GM12878 (cell line): Measurements from ENCODE around the gene JADE3. TPM values are rescaled to one million over a fixed set of nuclear protein-coding genes. Genes with fewer than 3 reads are reported as not detected.
A peak's percentile ranks its signal among the peaks of the same experiment; 100 is the strongest.
"Not testable (repeated sequence)": the region's sequence is repeated elsewhere in the genome, so short reads cannot be mapped to it uniquely, and the experiment has no call there.

Source experiments
- ATAC-seq: fragments of 200-7000 bp; cut with Tn5 transposase; 3 replicates; pipeline ENCODE4 v1.9.1; 2020; ENCODE audit warnings: mild to moderate bottlenecking, moderate library complexity
- BruUV-seq: library from RNA; stranded (reverse); fragments of 400-500 nt; replicated peaks from 2 replicates; lab custom pipeline; 2021; lab: Mats Ljungman, UMichigan
- CTCF ChIA-PET: fragments of 300-600 bp; sonication (Branson Sonifier 250); formaldehyde crosslinking; extraction: SDS; loops from one replicate; lab custom pipeline; 2021; ENCODE audit warnings: inconsistent platforms; lab: Yijun Ruan, JAX
- POLR2A ChIA-PET: fragments of 350-600 bp; formaldehyde crosslinking; extraction: SDS; loops from one replicate; lab custom pipeline; 2021; ENCODE audit warnings: inconsistent platforms; lab: Charles Lee
- RAD21 ChIA-PET: fragments of 300-600 bp; sonication (Branson Sonifier 250); formaldehyde crosslinking; loops from one replicate; lab custom pipeline; 2023; ENCODE audit warnings: antibody characterized with exemption; ENCODE audit not compliant: unreplicated experiment; lab: Charles Lee
- SMC1A ChIA-PET: fragments of 300-600 bp; sonication (Branson Sonifier 250); formaldehyde crosslinking; loops from one replicate; lab custom pipeline; 2023; ENCODE audit not compliant: unreplicated experiment, uncharacterized antibody; lab: Charles Lee
- DNase-seq: peaks from one replicate; pipeline ENCODE4 v3.0.0-alpha.2; 2011; ENCODE audit warnings: low read depth, low spot score
- FAIRE-seq: peaks from 3 replicates; lab custom pipeline; 2011; peaks lifted over from hg19 to GRCh38; lab: Jason Lieb, UNC
- H2AFZ ChIP-seq: 2 replicates; pipeline ENCODE4 v1.6.0; 2011; ENCODE audit warnings: low read depth, low read length, control low read depth; ENCODE audit not compliant: control insufficient read depth
- H3K27ac ChIP-seq: 2 replicates; pipeline ENCODE4 v1.5.1; 2011; ENCODE audit warnings: control low read depth; ENCODE audit not compliant: control insufficient read depth, insufficient read depth
- H3K27me3 ChIP-seq, 2 experiments: replicated peaks in 1 of 2; 2 replicates each; pipeline versions ENCODE4 v1.6.0 to v1.6.1; 2011; ENCODE audit warnings: low read length in 1 of 2; ENCODE audit not compliant: control insufficient read depth in 2 of 2, insufficient read depth in 2 of 2
- H3K36me3 ChIP-seq, 2 experiments: 2 replicates each; pipeline ENCODE4 v1.5.1; 2011; ENCODE audit warnings: low read length in 1 of 2; ENCODE audit not compliant: control insufficient read depth in 2 of 2, insufficient read depth in 2 of 2
- H3K4me1 ChIP-seq: 2 replicates; pipeline ENCODE4 v1.6.1; 2011; ENCODE audit warnings: mild to moderate bottlenecking, low read length, moderate library complexity, mixed read lengths; ENCODE audit not compliant: control insufficient read depth, insufficient read depth
- H3K4me2 ChIP-seq: 2 replicates; pipeline ENCODE4 v1.6.0; 2011; ENCODE audit warnings: control low read depth; ENCODE audit not compliant: control insufficient read depth, insufficient read depth
- H3K4me3 ChIP-seq: fragments of 200-600 bp; sonication (generic); 2 replicates; pipeline ENCODE4 v1.5.1; 2016
- H3K79me2 ChIP-seq: 2 replicates; pipeline ENCODE4 v1.6.0; 2011; ENCODE audit warnings: low read length; ENCODE audit not compliant: control insufficient read depth, insufficient read depth
- H3K9ac ChIP-seq: 2 replicates; pipeline ENCODE4 v1.8.0; 2011; ENCODE audit warnings: low read length, control low read depth, mixed read lengths; ENCODE audit not compliant: control insufficient read depth, insufficient read depth
- H3K9me3 ChIP-seq: replicated peaks from 3 replicates; pipeline ENCODE4 v1.5.1; 2011; ENCODE audit warnings: mild to moderate bottlenecking, low read length; ENCODE audit not compliant: control insufficient read depth, insufficient read depth
- H4K20me1 ChIP-seq: 2 replicates; pipeline ENCODE4 v1.6.0; 2011; ENCODE audit not compliant: control insufficient read depth, insufficient read depth
- BHLHE40 ChIP-seq, 2 experiments: fragments of 450-650 bp in 1 of 2; IDR thresholded peaks; 2 replicates each; pipeline ENCODE4 v1.6.1; 2011 to 2017; ENCODE audit warnings: low read depth in 2 of 2, borderline replicate concordance in 1 of 2, improper control_type of control experiment in 1 of 2, low read length in 1 of 2, mild to moderate bottlenecking in 1 of 2
- GABPA ChIP-seq: IDR thresholded peaks from 2 replicates; pipeline ENCODE4 v1.6.1; 2014; ENCODE audit warnings: antibody characterized with exemption, low read depth, mild to moderate bottlenecking, inconsistent platforms
- PAX5 ChIP-seq: IDR thresholded peaks from 2 replicates; pipeline ENCODE4 v1.6.1; 2011; ENCODE audit warnings: low read depth, low read length, borderline replicate concordance
- RCOR1 ChIP-seq: conservative IDR thresholded peaks from 2 replicates; pipeline ENCODE4 v1.6.1; 2012; ENCODE audit warnings: low read depth, low read length, improper control_type of control experiment
- SREBF2 ChIP-seq: IDR thresholded peaks from 2 replicates; pipeline ENCODE4 v1.6.1; 2012; ENCODE audit warnings: mild to moderate bottlenecking, low read length
- SUZ12 ChIP-seq: fragments of 200-600 bp; sonication (generic); IDR thresholded peaks from one replicate; pipeline ENCODE4 v1.6.1; 2018; ENCODE audit warnings: antibody characterized with exemption, mild to moderate bottlenecking; ENCODE audit not compliant: unreplicated experiment
- ZBED1 ChIP-seq: IDR thresholded peaks from 2 replicates; pipeline ENCODE4 v1.6.1; 2016; ENCODE audit warnings: borderline replicate concordance
- ZSCAN29 ChIP-seq: fragments of 450-650 bp; IDR thresholded peaks from 2 replicates; pipeline ENCODE4 v1.6.1; 2017; ENCODE audit warnings: mild to moderate bottlenecking, moderate library complexity
- WGBS: methylation state at CpG from one replicate; pipeline ENCODE4 v1.1.6; 2016; ENCODE audit warnings: low lambda C conversion rate; ENCODE audit not compliant: insufficient replicate concordance, insufficient coverage; ENCODE audit errors: missing lambda C conversion rate; 5-methylcytosine and 5-hydroxymethylcytosine counted together
- in situ Hi-C: fragments of 300-500 bp; cut with MboI; formaldehyde crosslinking; loops from 9 replicates; pipeline ENCODE4 v1.14.3; 2018; ENCODE audit warnings: mixed read lengths
- intact Hi-C: fragments of 100-400 bp; cut with micrococcal nuclease; formaldehyde crosslinking; loops from one replicate; pipeline ENCODE4 v1.14.2; 2022; ENCODE audit not compliant: unreplicated experiment
- polyA plus RNA-seq, 11 experiments: library from polyadenylated mRNA; depleted of rRNA in 4 of 11; unstranded in 6 of 11; stranded (reverse) in 5 of 11; fragments of >200 nt; fragmentation: Nextera tagmentation in 4 of 11; fragmentation: Illumina TruSeq in 1 of 11; extraction: Ambion mirVana in 4 of 11; extraction: Trizol in 1 of 11; gene quantifications; 1 replicate in 1 of 11; 2 replicates in 10 of 11; pipeline versions ENCODE4 v1.2.1 to v1.2.3, GENCODE V29; 2011 to 2016; ENCODE audit warnings: inconsistent platforms in 2 of 11, missing spikeins in 2 of 11, low read depth in 1 of 11
- total RNA-seq, 4 experiments: library from RNA; depleted of rRNA in 3 of 4; stranded (reverse); fragments of >200 nt in 3 of 4; fragmentation: Illumina TruSeq in 1 of 4; extraction: Trizol in 1 of 4; gene quantifications; 2 replicates each; pipeline versions ENCODE4 v1.2.1 to v1.2.3, GENCODE V29; 2013 to 2021
- TF ChIP-seq, protein P1 (sequence below): fragments of 450-650 bp; IDR thresholded peaks from 2 replicates; pipeline ENCODE4 v1.6.1; 2017; ENCODE audit warnings: borderline replicate concordance
- TF ChIP-seq, protein P2 (sequence below), 3 experiments: IDR thresholded peaks in 2 of 3; conservative IDR thresholded peaks in 1 of 3; 2 replicates each; pipeline ENCODE4 v1.5.1; 2011; ENCODE audit warnings: low read depth in 3 of 3, low read length in 3 of 3, mild to moderate bottlenecking in 3 of 3, control low read depth in 2 of 3, moderate library complexity in 2 of 3, inconsistent platforms in 1 of 3, mixed read lengths in 1 of 3; ENCODE audit not compliant: control insufficient read depth in 2 of 3, insufficient read depth in 1 of 3; ENCODE audit errors: extremely low read depth in 1 of 3

JADE3 gene
- total and polyA plus RNA-seq, 10 of the 15 experiments (the other 5 are each of a cell fraction or from before 2014, with no cell fraction given), result 0.06 to 13.0 (median 0.65) TPM

DNA sequence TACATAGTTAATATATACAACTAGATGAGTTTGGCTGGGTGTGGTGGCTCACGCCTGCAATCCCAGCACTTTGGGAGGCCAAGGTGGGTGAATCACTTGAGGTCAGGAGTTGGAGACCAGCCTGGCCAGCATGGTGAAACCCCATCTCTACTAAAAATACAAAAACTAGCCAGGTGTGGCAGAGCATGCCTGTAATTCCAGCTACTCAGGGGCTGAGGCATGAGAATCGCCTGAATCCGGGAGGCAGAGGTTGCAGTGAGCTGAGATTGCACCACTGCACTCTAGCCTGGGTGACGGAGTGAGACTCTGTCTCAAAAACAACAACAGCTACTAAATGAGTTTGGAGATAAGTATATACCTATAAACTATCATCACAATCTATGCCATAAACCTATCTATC is 64.8 kb downstream of the JADE3 start:
- WGBS, result 86% methylated on average over 4 of the region's 4 CpGs
- H3K27me3 ChIP-seq, H3K79me2 ChIP-seq, in situ Hi-C loops, H3K27ac ChIP-seq, H3K4me2 ChIP-seq, H3K9me3 ChIP-seq, H4K20me1 ChIP-seq, intact Hi-C loops, H2AFZ ChIP-seq, FAIRE-seq, POLR2A ChIA-PET, BruUV-seq, H3K9ac ChIP-seq, ATAC-seq, H3K4me1 ChIP-seq, H3K4me3 ChIP-seq, DNase-seq, H3K36me3 ChIP-seq: not testable (repeated sequence)
- SMC1A ChIA-PET, result interaction anchor here (1.6 to 2.2 kb wide), 3 partner anchors 9 to 331 kb away, joined by 3 to 23 read pairs (median 3); no protein-coding TSS in a partner anchor
- CTCF ChIA-PET, result interaction anchor here (1.2 to 2.8 kb wide), 7 partner anchors 10 to 422 kb away, joined by 3 to 38 read pairs (median 6); no protein-coding TSS in a partner anchor
- RAD21 ChIA-PET, result interaction anchor here (1.8 to 2.7 kb wide), 2 partner anchors 24 to 73 kb away, joined by 5 to 29 read pairs; no protein-coding TSS in a partner anchor

DNA sequence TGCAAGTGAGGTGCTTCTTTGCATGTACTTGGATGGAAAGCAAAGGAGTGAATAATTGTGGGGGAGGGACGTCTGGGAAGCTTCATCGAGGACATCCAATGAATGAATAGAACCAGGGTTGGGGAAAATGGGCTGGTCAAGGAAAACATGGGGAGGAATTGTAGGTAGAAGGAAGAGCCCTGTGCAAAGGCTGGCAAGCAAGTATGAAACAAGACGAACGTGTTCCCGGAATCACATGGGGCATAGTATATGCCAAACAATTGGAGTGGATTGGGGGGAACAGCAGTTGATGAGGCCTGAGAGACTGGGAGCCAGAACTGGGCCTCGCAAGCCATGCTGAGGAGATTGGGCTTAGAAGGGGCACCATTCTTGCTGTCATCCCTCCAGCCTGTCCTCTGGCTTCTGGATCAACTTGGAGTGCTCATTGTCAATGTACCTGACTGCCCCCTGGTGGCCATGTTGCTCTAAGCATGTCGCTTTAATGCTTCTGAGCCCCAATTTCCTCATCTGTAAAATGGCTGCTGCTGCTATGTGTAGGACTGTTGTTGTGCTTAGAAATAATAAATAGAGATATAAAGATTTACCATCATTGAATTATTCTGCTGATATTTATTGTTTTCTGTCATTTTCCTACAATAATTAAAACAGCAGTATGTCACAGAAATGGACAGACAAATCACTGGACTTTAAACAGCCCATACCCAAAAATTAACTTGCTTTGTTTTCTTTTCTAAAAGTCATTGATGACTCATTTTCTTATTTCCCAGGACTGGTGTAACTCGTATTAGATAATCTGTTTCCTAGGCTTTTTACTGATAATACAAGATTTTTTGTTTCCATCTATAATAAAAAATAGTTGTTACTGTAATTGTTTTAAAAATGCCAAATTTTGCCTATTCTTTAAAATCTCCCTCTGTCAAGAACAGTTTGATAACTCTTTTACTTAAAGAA is 66.4 kb downstream of the JADE3 start:
- FAIRE-seq (peak; percentile 96), DNase-seq (peak; percentile 39), ATAC-seq (peak; percentile 99)
- SMC1A ChIA-PET, result interaction anchor here (0.6 to 2.2 kb wide), 10 partner anchors 11 to 333 kb away, joined by 3 to 23 read pairs (median 3); no protein-coding TSS in a partner anchor
- BruUV-seq, result no TSS peak
- Histone ChIP-seq H3K36me3 (no peaks in the 10 kb centered on the region), H3K27ac (no peak overlapping the region), H3K4me3 (no peak overlapping the region), H4K20me1 (no peaks in the 10 kb centered on the region), H3K4me1 (no peaks in the 10 kb centered on the region), H2AFZ (no peak overlapping the region), H3K9me3 (no peaks in the 10 kb centered on the region; the same call in 2 of the 3 replicates), H3K79me2 (no peaks in the 10 kb centered on the region), H3K9ac (no peak overlapping the region), H3K4me2 (no peak overlapping the region), H3K27me3 (peaks cover 0 to 2% of the 10 kb centered on the region in 2 experiments; a peak in 1 of 4 replicates)
- WGBS, result 43% methylated on average over 8 of the region's 8 CpGs
- RAD21 ChIA-PET, result interaction anchor here (0.8 to 2.7 kb wide), 7 partner anchors 26 to 182 kb away, joined by 3 to 29 read pairs (median 5); no protein-coding TSS in a partner anchor
- CTCF ChIA-PET, result interaction anchor here (0.6 to 2.8 kb wide), 21 partner anchors 9 to 175 kb away, joined by 3 to 38 read pairs (median 3); partner anchors contain the start of gene JADE3
- intact Hi-C loops (loop anchor here (1.0 to 2.0 kb wide), 4 partner anchors 66 to 220 kb away; partner anchors contain the start of genes JADE3 and SLC9A7), in situ Hi-C loops (no loop called here)
- POLR2A ChIA-PET, result interaction anchor here (0.8 kb wide), 1 partner anchor 99 kb away, joined by 3 read pairs; no protein-coding TSS in a partner anchor
- TF ChIP-seq, protein P1, sequence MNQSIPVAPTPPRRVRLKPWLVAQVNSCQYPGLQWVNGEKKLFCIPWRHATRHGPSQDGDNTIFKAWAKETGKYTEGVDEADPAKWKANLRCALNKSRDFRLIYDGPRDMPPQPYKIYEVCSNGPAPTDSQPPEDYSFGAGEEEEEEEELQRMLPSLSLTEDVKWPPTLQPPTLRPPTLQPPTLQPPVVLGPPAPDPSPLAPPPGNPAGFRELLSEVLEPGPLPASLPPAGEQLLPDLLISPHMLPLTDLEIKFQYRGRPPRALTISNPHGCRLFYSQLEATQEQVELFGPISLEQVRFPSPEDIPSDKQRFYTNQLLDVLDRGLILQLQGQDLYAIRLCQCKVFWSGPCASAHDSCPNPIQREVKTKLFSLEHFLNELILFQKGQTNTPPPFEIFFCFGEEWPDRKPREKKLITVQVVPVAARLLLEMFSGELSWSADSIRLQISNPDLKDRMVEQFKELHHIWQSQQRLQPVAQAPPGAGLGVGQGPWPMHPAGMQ, result no peak
- TF ChIP-seq PAX5 (no peak), BHLHE40 (IDR thresholded peaks at IDR 0.05; ENCODE audit: borderline replicate concordance in 1 of 2, low read depth in 2 of 2, low read length in 1 of 2) (no peak), ZSCAN29 (no peak), GABPA (no peak), SUZ12 (no peak), ZBED1 (no peak), SREBF2 (no peak), RCOR1 (peak; percentile 53; the same call in 1 of the 2 replicates)
- TF ChIP-seq, protein P2, sequence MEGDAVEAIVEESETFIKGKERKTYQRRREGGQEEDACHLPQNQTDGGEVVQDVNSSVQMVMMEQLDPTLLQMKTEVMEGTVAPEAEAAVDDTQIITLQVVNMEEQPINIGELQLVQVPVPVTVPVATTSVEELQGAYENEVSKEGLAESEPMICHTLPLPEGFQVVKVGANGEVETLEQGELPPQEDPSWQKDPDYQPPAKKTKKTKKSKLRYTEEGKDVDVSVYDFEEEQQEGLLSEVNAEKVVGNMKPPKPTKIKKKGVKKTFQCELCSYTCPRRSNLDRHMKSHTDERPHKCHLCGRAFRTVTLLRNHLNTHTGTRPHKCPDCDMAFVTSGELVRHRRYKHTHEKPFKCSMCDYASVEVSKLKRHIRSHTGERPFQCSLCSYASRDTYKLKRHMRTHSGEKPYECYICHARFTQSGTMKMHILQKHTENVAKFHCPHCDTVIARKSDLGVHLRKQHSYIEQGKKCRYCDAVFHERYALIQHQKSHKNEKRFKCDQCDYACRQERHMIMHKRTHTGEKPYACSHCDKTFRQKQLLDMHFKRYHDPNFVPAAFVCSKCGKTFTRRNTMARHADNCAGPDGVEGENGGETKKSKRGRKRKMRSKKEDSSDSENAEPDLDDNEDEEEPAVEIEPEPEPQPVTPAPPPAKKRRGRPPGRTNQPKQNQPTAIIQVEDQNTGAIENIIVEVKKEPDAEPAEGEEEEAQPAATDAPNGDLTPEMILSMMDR (IDR thresholded peaks at IDR 0.05 in 2 of 3, conservative IDR thresholded peaks at IDR 0.05 in 1 of 3; ENCODE audit: control insufficient read depth in 2 of 3, extremely low read depth in 1 of 3, insufficient read depth in 1 of 3, low read depth in 3 of 3, low read length in 3 of 3), result peak; percentile 78 to 86 (median 79)
